WTC11 (cell line): ENCODE data around the gene KCNJ6. TPM values are rescaled to one million over a fixed set of nuclear protein-coding genes. Genes with fewer than 3 reads are reported as not detected.

Experiments
- ATAC-seq: fragments of 200-7000 bp; cut with Tn5 transposase; 2 replicates; pipeline ENCODE4 v1.10.0; 2021; ENCODE audit warnings: mild to moderate bottlenecking, moderate library complexity
- CTCF ChIA-PET: fragments of 300-600 bp; sonication (Branson Sonifier 250); formaldehyde crosslinking; loops from one replicate; lab custom pipeline; 2021; ENCODE audit warnings: antibody characterized with exemption; lab: Charles Lee
- POLR2A ChIA-PET: fragments of 350-600 bp; sonication (Branson Sonifier 250); formaldehyde crosslinking; loops from one replicate; lab custom pipeline; 2021; ENCODE audit warnings: antibody characterized with exemption; lab: Charles Lee
- DNase-seq: peaks from one replicate; pipeline ENCODE4 v3.0.0; 2021; ENCODE audit warnings: low spot score
- H3K27ac Mint-ChIP-seq: 2 replicates; pipeline ENCODE4 v1.8.0; 2021; ENCODE audit warnings: mixed read lengths
- H3K27me3 Mint-ChIP-seq: 2 replicates; pipeline ENCODE4 v1.8.0; 2021; ENCODE audit warnings: low read depth, mild to moderate bottlenecking, moderate library complexity, mixed read lengths
- H3K36me3 Mint-ChIP-seq: 2 replicates; pipeline ENCODE4 v1.8.0; 2021; ENCODE audit warnings: mixed read lengths
- H3K4me1 Mint-ChIP-seq: 2 replicates; pipeline ENCODE4 v1.8.0; 2022; ENCODE audit warnings: mixed read lengths
- H3K4me3 Mint-ChIP-seq: 2 replicates; pipeline ENCODE4 v1.8.0; 2021; ENCODE audit warnings: mild to moderate bottlenecking, moderate library complexity, mixed read lengths
- H3K9me3 Mint-ChIP-seq: 2 replicates; pipeline ENCODE4 v1.8.0; 2021; ENCODE audit warnings: mixed read lengths
- AFF4 ChIP-seq: sonication (generic); formaldehyde crosslinking; IDR thresholded peaks from 2 replicates; pipeline ENCODE4 v1.8.1; 2023; ENCODE audit warnings: mild to moderate bottlenecking, missing genetic modification reagents, borderline replicate concordance
- ARID4B ChIP-seq: sonication (generic); formaldehyde crosslinking; IDR thresholded peaks from 2 replicates; pipeline ENCODE4 v1.8.0; 2023; ENCODE audit warnings: missing genetic modification reagents, mild to moderate bottlenecking, borderline replicate concordance
- JAZF1 ChIP-seq: fragments of 250-450 bp; sonication (Bioruptor Pico); IDR thresholded peaks from 2 replicates; pipeline ENCODE4 v1.9.0; 2021; ENCODE audit warnings: moderate library complexity, mild to moderate bottlenecking, inconsistent platforms
- KAT7 ChIP-seq: sonication (generic); formaldehyde crosslinking; IDR thresholded peaks from 2 replicates; pipeline ENCODE4 v1.8.1; 2023; ENCODE audit warnings: missing genetic modification reagents, mild to moderate bottlenecking, borderline replicate concordance
- MXD4 ChIP-seq: fragments of 250-450 bp; sonication (Bioruptor Pico); IDR thresholded peaks from 2 replicates; pipeline ENCODE4 v1.8.0; 2021; ENCODE audit warnings: mild to moderate bottlenecking, moderate library complexity, borderline replicate concordance
- NFATC4 ChIP-seq: fragments of 250-450 bp; sonication (Bioruptor Pico); IDR thresholded peaks from 2 replicates; pipeline ENCODE4 v1.9.0; 2021; ENCODE audit warnings: mild to moderate bottlenecking
- NFE2L1 ChIP-seq: sonication (generic); formaldehyde crosslinking; IDR thresholded peaks from 2 replicates; pipeline ENCODE4 v1.8.1; 2023; ENCODE audit warnings: missing genetic modification reagents
- SMAD4 ChIP-seq: sonication (generic); formaldehyde crosslinking; IDR thresholded peaks from 2 replicates; pipeline ENCODE4 v1.8.0; 2022; ENCODE audit warnings: mild to moderate bottlenecking, missing genetic modification reagents
- ZMAT4 ChIP-seq: fragments of 250-450 bp; sonication (Bioruptor Pico); IDR thresholded peaks from 2 replicates; pipeline ENCODE4 v1.9.0; 2021; ENCODE audit warnings: mild to moderate bottlenecking
- ZNF219 ChIP-seq: sonication (generic); formaldehyde crosslinking; IDR thresholded peaks from 2 replicates; pipeline ENCODE4 v1.8.0; 2023; ENCODE audit warnings: missing genetic modification reagents, mild to moderate bottlenecking, borderline replicate concordance
- ZNF671 ChIP-seq: fragments of 250-450 bp; sonication (Bioruptor Pico); IDR thresholded peaks from 2 replicates; pipeline ENCODE4 v1.8.0; 2021; ENCODE audit warnings: mild to moderate bottlenecking
- total RNA-seq: library from RNA; stranded (reverse); gene quantifications from 3 replicates; pipeline ENCODE4 v1.2.3, GENCODE V29; 2021

Gene KCNJ6
- total RNA-seq, 1 experiment from 2014 or later = 0.35 TPM

GRCh38 chr21:37784591-37785318 is 131.5 kb downstream of the KCNJ6 start:
- no peak overlapping the region for H3K27ac Mint-ChIP-seq
- POLR2A ChIA-PET = no interaction called here
- ATAC-seq = no peak
- DNase-seq = no peak
- H3K36me3 Mint-ChIP-seq = no peaks in the 10 kb centered on the region; the same call in 1 of the 2 replicates
- no peak for TF ChIP-seq JAZF1 (CRISPR knock-in tag)
- H3K4me3 Mint-ChIP-seq = no peak overlapping the region
- no peaks in the 10 kb centered on the region for H3K4me1 Mint-ChIP-seq
- CTCF ChIA-PET = no interaction called here
- peaks cover 3% of the 10 kb centered on the region; the same call in 1 of the 2 replicates for H3K27me3 Mint-ChIP-seq
- peaks cover 27% of the 10 kb centered on the region for H3K9me3 Mint-ChIP-seq

GRCh38 chr21:37783016-37783415 is 133.2 kb downstream of the KCNJ6 start:
- ChIA-PET POLR2A (no interaction called here), CTCF (interaction anchor here (0.5 kb wide), 1 partner anchor 218 kb away, joined by 3 read pairs; no protein-coding TSS in a partner anchor)
- no peak for DNase-seq
- H3K27me3 Mint-ChIP-seq = peaks cover 3% of the 10 kb centered on the region; the same call in 1 of the 2 replicates
- no peak for TF ChIP-seq ZMAT4 (CRISPR knock-in tag)
- TF ChIP-seq NFE2L1 (CRISPR knock-in tag) = no peak
- no peak for TF ChIP-seq AFF4
- TF ChIP-seq ARID4B (CRISPR knock-in tag) = no peak
- TF ChIP-seq SMAD4 (CRISPR knock-in tag) = no peak
- no peak for TF ChIP-seq ZNF671 (CRISPR knock-in tag)
- no peak for TF ChIP-seq ZNF219 (CRISPR knock-in tag)
- TF ChIP-seq KAT7 (CRISPR knock-in tag) = no peak
- TF ChIP-seq MXD4 (CRISPR knock-in tag) = no peak
- TF ChIP-seq NFATC4 = no peak
- peaks cover 23% of the 10 kb centered on the region for H3K9me3 Mint-ChIP-seq
- no peak overlapping the region for H3K4me3 Mint-ChIP-seq
- no peaks in the 10 kb centered on the region for H3K4me1 Mint-ChIP-seq
- no peaks in the 10 kb centered on the region; the same call in 1 of the 2 replicates for H3K36me3 Mint-ChIP-seq
- no peak for ATAC-seq
- H3K27ac Mint-ChIP-seq = no peak overlapping the region
